Stimulated activated CD8-positive, alpha-beta memory T cell treated with anti-CD3 and anti-CD28 coated beads, Interleukin-4, amount 100 ng/mL, for 1 hour (primary cell): ENCODE measurements around the gene TARBP2.
A peak's percentile ranks its signal among the peaks of the same experiment; 100 is the strongest.

Experiments used
- DNase-seq, 2 donors: peaks; one replicate each; pipeline ENCODE4 v3.0.0-alpha.2; 2020; ENCODE audit warnings: low read depth in 2 of 2, low spot score in 1 of 2

The TARBP2 gene

GRCh38 chr12:53493610-53494391 is 7.3 kb upstream of the TARBP2 start:
- no peak for DNase-seq

- DNase-seq, result no peak
Measured at GRCh38 chr12:53495903-53496751, 5.0 kb upstream of the TARBP2 start.

DNA sequence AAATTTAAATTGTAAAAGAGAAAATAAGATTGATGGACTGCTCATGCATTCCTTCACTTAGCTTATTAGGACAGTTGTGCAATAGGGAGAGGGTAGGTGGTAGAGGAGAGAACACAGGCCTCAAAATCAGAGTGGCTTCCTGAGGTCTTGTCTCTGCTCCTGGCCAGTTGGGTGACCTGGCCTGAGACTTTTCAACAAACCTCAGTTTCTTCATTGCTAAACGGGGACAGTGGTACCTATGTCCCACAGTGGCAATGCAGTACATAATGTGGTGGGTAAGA is 4.4 kb upstream of the TARBP2 start:
- DNase-seq, result no peak

- no peak for DNase-seq
Measured at GRCh38 chr12:53497461-53497860, 3.6 kb upstream of the TARBP2 start.

GRCh38 chr12:53498235-53498630 is 2.9 kb upstream of the TARBP2 start:
- DNase-seq, result no peak

GRCh38 chr12:53499266-53500141 is 1.6 kb upstream of the TARBP2 start, which contains the start of gene MAP3K12:
TSS of gene MAP3K12 (minus strand) at chr12:53499458. CDS start at chr12:53487391, 12,067 bp downstream.
- DNase-seq, result peak in 1 of 2 donors; percentile 30

- DNase-seq, result no peak
Measured at GRCh38 chr12:53500142-53500775, 824 bp upstream of the TARBP2 start.

DNA sequence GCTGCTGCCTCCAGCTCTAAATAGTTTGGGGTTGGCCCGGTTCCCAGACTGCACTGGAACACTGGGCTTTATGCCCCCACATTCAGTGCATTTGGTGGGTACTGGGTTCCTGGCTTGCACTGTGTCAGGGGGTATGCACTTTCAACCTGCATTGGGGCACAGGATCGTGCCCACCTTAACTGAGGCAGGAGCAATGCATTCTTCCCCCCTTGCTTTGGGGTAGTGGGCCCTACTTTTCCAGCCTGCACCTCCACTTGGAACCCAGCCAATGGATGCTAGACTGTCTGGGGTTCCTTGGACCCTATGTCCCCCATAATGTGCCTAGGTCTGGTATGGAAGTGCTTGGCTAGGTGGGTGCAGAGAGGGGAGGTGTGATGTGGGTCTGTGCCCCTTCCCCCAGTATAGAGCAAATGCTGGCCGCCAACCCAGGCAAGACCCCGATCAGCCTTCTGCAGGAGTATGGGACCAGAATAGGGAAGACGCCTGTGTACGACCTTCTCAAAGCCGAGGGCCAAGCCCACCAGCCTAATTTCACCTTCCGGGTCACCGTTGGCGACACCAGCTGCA is 615 bp downstream of the TARBP2 start:
- no peak for DNase-seq

- no peak for DNase-seq
Measured at GRCh38 chr12:53502331-53502730, 1.2 kb downstream of the TARBP2 start.

GRCh38 chr12:53502983-53503728 is 2.1 kb downstream of the TARBP2 start:
- no peak for DNase-seq

- no peak for DNase-seq
Measured at GRCh38 chr12:53504004-53504920, 3.2 kb downstream of the TARBP2 start.

DNA sequence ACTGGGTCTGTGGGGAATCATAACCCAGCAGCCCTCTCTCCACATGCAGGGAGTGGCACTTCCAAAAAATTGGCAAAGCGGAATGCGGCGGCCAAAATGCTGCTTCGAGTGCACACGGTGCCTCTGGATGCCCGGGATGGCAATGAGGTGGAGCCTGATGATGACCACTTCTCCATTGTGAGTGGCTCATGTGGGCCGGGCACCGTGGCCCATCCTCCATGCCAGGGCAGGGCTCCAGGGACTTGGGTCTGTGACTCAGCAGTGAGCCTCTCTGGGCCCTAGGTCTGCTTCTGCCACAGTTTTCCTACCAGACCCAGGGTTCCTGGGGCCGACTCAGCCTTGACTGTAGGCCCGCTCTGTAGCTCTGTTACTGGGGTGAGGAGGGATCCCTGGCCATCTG is 4.0 kb downstream of the TARBP2 start:
- no peak for DNase-seq

GRCh38 chr12:53505555-53506449 is 4.7 kb downstream of the TARBP2 start:
- DNase-seq, result no peak

- no peak for DNase-seq
Measured at GRCh38 chr12:53506450-53506785, 5.3 kb downstream of the TARBP2 start.

DNA sequence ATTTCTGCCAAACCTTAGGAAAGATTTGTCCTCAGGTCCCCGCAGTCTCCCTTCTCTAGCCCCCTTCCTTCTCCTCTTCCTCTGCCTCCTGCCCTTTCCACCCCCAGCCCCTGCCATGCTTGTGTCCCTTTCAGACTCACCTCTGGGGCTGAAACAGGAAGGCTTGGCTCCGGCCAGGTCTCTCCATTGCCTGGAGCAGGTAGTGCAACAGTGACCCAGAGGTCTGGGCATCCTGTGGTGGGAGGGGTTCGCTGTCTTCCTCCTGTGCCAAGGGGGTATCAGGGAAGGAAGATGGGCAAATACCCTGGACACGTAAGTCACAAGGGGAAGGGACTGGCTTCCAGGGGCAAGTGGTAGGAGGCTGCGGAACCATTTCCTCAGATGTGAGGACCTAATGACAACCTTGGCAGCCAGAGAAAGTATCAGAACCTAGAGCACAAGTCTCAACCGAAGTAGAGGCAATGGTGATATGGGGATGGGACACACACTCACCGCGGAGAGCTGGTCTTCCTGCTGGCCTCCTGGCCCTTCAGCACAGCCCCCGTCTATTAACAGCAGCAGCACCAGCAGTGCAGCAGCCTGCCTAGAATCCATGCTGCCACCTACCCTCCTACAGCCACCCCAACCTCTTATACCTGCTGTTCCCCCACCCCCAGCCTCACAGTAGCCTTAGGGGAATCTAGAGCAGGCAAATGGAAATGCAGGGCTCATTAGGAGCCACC is 6.0 kb downstream of the TARBP2 start, which contains the start of gene NPFF:
TSS of gene NPFF (minus strand) at position 604 of the 722 bp plus-strand sequence. CDS start at position 594, 10 bp downstream.
- DNase-seq, result no peak

DNA sequence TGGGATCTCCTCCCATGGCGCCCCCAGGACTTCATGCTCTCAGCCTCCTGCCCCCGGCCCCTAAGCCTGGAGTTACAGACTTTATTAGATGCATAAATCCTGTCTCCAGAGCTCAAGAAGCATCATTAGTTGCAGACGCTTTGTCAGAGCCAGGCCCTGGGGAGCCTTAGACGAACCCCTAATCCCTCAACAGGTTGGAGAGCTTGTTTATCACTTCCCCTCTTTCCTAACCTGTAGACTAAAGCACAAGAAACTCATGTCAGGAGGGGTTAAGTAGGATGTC is 6.5 kb downstream of the TARBP2 start:
- no peak for DNase-seq

DNA sequence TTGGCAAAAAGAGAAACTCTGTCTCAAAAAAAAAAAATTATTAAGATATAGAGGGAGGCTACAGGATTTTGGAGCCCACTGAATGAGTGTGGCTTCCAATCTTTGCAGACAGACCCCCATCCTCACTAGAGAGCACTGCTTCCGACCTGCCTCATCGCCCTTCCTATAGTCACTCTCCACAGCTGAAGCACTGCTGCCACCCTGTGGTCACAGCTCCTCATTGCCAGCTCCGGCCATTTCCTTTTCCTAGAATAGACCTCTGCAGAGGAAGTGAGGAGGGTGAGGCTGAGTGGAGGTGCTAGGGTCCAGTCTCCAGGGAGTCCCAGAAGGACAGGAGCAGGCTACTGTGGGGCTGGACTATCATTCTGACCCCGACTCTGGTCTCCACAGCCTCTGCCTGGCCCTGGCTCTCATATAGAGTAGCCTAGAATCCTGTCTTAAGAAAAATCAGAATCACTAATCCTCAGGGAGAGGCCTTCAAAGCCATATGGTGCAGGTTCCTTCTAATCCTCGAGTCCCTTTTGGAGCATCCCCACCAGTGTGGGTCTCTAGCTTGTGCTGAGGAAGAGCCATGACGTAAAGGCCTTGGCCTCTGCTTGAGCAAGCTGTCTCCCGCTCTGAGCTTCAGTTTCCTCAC is 7.6 kb downstream of the TARBP2 start:
- peak; percentile 57 to 66 for DNase-seq
